Gastrocnemius medialis (tissue), 4 donors: ENCODE results near the gene MAD2L1.

Source experiments
- POLR2A ChIP-seq, 2 donors: fragments of 450-650 bp; IDR thresholded peaks; one replicate each; pipeline ENCODE4 v1.6.1; 2017; ENCODE audit warnings: antibody characterized with exemption in 2 of 2, mild to moderate bottlenecking in 2 of 2, moderate library complexity in 2 of 2
- TF ChIP-seq, protein P1 (sequence below), 5 experiments: fragments of 450-650 bp in 3 of 5; fragments of 200-600 bp in 2 of 5; sonication (generic) in 2 of 5; IDR thresholded peaks in 4 of 5; conservative IDR thresholded peaks in 1 of 5; 1 replicate in 4 of 5; 2 replicates in 1 of 5; pipeline ENCODE4 v1.5.1; 2016 to 2019; ENCODE audit warnings: antibody characterized with exemption in 5 of 5, mild to moderate bottlenecking in 3 of 5, moderate library complexity in 3 of 5

DNA sequence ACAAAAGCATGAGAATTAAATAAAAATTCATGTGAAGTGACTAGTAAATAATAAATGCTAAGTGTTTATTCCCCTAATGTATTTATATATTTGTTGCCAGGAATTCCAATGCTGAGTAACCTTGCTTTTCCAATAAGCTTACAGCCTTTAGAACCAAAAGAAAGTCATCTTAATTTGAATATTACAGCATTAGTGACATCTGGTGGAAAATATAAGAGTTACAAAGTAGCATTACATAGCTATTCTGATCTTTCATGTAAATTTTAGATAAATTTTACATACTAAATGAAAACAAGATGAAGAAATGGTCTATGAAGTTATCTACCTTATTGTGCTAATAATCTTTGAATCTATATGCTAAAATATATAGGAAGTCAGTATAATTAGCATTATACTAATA is 10.4 kb downstream of the MAD2L1 start:
- TF ChIP-seq, protein P1, sequence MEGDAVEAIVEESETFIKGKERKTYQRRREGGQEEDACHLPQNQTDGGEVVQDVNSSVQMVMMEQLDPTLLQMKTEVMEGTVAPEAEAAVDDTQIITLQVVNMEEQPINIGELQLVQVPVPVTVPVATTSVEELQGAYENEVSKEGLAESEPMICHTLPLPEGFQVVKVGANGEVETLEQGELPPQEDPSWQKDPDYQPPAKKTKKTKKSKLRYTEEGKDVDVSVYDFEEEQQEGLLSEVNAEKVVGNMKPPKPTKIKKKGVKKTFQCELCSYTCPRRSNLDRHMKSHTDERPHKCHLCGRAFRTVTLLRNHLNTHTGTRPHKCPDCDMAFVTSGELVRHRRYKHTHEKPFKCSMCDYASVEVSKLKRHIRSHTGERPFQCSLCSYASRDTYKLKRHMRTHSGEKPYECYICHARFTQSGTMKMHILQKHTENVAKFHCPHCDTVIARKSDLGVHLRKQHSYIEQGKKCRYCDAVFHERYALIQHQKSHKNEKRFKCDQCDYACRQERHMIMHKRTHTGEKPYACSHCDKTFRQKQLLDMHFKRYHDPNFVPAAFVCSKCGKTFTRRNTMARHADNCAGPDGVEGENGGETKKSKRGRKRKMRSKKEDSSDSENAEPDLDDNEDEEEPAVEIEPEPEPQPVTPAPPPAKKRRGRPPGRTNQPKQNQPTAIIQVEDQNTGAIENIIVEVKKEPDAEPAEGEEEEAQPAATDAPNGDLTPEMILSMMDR (IDR thresholded peaks at IDR 0.05 in 4 of 5, conservative IDR thresholded peaks at IDR 0.05 in 1 of 5), result peak in 1 of 5 experiments; percentile 5
- no peak for TF ChIP-seq POLR2A (IDR thresholded peaks at IDR 0.05)
